HG02943 (cell line): ENCODE data around the gene MICU1.

Experiments used
- ATAC-seq: cut with Tn5 transposase; IDR thresholded peaks from one replicate; pipeline ENCODE4 v1.9.1; 2021; ENCODE audit warnings: mild to moderate bottlenecking, low read depth, moderate library complexity; ENCODE audit not compliant: unreplicated experiment

MICU1 gene

GRCh38 chr10:72637398-72637857 lies 11.5 kb upstream of the MICU1 start:
- ATAC-seq = no peak

DNA sequence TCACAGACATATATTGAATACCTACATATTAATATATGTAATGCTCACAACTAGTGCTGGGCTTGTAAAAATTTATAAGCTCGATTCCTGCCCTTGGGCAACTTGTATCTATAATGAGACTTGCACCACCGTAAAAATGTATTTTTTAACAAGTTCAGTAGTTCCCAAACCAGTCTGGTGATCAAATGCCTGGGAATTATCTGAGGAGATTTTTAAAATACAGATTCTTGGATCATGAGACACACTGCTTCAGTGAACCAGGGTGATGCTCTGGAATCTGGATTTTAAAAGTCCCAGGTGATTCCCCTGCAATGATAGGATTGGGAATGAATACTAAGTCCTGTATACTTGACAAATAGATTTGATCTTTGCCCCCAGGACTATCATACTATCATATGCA lies 4.3 kb upstream of the MICU1 start:
- ATAC-seq = no peak

GRCh38 chr10:72626444-72626754 lies 520 bp upstream of the MICU1 start:
- no peak for ATAC-seq

DNA sequence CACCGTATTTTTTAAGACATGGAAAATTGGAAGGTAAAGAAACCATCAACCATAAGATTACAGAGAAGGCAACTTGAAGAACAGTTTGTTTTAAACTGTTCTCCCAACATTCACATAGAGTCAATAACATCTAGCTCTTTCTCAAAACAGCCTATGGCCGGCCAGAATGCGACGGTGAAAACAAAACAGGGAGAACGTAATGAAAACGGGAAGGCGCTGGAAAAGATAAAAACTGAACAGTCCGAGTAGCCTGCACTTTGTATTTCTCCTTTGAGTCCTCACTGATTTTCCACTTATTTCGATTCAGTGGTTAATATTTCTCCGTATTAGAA lies 637 bp downstream of the MICU1 start:
- no peak for ATAC-seq

GRCh38 chr10:72622271-72622670 lies 3.6 kb downstream of the MICU1 start:
- ATAC-seq = no peak

DNA sequence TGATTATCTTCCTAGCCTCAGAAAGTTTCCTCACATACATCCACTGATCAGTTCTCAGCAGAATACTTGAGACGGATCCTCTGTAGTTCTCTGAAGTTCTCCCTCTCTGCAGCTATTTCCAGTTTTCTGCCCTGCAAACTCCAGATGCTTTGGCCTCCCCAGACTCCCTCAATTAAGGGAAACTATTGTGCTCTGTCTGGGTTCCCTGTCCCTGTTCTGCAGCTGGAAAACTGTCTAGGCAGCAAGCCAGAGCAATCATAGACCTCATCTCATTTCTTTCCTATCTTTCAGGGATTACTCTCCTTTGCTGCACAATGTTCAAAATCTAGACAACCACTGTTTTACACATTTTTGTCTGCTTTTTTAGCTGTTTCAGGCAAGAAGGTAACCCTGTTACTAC lies 9.2 kb downstream of the MICU1 start:
- no peak for ATAC-seq

GRCh38 chr10:72615970-72616369 lies 9.9 kb downstream of the MICU1 start:
- no peak for ATAC-seq

- no peak for ATAC-seq
These were observed 13.6 kb downstream of the MICU1 start for GRCh38 chr10:72612203-72612826.

DNA sequence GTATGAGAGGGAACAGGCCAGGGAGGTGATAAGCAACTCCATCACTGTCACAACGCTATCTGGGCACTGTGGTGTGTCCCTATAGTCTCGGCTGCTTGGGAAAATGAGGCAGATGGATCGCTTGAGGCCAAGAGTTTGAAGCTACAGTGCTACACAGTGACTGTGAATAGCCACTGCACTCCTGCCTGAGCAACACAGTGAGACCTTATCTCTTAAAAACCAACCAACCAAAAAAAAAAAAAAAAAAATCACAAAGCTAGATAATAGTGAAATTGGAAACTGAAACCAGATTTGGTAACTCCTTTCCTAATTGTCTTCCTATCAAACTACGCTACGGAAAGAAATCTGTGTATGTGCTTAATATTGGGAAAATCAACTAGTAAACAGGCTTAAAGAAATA lies 14.1 kb downstream of the MICU1 start:
- no peak for ATAC-seq

GRCh38 chr10:72610466-72610865 lies 15.4 kb downstream of the MICU1 start:
- ATAC-seq = no peak

GRCh38 chr10:72605122-72605521 lies 20.8 kb downstream of the MICU1 start:
- ATAC-seq = no peak

DNA sequence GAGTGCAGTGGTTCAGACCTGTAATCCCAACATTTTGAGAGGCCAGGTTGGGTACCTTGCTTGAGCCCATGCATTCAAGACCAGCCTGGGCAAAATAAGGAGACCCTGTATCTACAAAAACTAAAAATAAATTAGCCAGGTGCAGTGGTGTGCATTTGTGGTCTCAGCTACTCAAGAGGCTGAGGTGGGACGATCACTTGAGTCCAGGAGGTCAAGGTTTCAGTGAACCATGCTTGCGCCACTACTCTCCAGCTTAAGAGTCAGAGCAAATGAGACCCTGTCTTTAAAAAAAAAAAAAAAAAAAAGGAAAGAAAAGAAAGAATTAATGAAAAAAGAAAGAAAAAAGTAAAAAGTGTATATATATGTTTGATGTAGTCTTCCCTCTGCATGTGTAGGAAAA lies 24.7 kb downstream of the MICU1 start:
- no peak for ATAC-seq

GRCh38 chr10:72598769-72599701 lies 26.8 kb downstream of the MICU1 start:
- ATAC-seq = no peak

- ATAC-seq = no peak
These were observed 28.0 kb downstream of the MICU1 start for GRCh38 chr10:72597897-72598296.

GRCh38 chr10:72595436-72595835 lies 30.4 kb downstream of the MICU1 start:
- no peak for ATAC-seq

DNA sequence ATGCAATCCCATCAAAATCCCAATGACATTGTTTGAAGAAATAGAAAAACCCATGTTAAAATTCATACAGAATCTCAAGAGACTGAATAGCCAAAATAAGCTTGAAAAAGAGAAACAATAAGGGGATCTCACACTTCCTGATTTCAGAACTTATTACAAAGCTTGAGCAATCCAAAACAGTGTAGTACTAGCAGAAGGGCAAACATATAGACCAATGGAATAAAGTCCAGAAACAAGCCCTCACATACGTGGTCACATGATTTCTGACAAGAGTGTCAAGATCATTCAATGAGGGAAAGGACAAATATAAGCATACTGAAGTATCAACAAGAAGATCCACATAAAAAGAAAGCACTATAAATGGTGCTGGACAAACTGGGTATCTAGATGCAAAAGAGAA lies 31.9 kb downstream of the MICU1 start:
- no peak for ATAC-seq

- no peak for ATAC-seq
These were observed 37.6 kb downstream of the MICU1 start for GRCh38 chr10:72588266-72588665.

DNA sequence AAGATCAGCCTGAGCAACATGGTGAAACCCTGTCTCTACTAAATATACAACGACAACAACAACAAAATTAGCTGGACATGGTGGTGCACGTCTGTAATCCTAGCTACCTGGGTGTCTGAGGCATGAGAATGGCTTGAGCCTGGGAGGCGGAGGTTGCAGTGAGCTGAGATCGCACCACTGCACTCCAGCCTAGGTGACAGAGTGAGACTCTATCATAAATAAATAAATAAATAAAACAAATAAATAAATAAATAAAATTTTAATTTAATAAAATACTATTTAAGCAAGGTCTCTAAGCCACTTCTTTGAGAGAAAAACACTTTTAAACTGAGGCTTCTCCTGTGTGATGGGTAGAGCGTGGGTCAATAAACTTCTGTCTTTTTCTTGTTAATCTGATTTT lies 38.3 kb downstream of the MICU1 start:
- ATAC-seq = no peak

- no peak for ATAC-seq
These were observed 51.2 kb downstream of the MICU1 start for GRCh38 chr10:72574636-72575035.

DNA sequence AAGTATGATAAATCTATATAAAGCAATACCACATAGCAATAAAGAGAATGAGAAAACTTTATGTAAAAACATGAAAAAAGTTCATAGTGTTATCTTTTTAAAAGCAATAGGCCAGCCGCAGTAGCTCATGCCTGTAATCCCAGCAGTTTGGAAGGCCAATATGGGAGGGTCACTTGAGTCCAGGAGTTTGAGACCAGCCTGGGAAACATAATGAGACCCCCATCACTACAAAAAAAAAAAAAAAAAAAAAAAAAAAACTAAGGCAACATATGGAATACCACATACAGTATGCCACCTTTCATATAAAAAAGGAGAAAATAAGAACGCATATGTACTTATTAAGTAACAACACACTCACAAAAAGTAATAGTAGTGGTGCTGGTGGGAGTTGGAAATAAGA lies 52.8 kb downstream of the MICU1 start:
- ATAC-seq = no peak

- no peak for ATAC-seq
These were observed 57.8 kb downstream of the MICU1 start for GRCh38 chr10:72567889-72568640.
